ENCODE results near the gene ABR. TPM values are rescaled to one million over a fixed set of nuclear protein-coding genes. Genes with fewer than 3 reads are reported as not detected.

Gene ABR
- total and polyA plus RNA-seq, 4 donors, result 2.7 to 12.9 (median 6.8) TPM

- no peak overlapping the region for H3K9ac ChIP-seq (ENCODE audit: low read depth in 1 of 2, low read length in 2 of 2)
- H3K36me3 ChIP-seq (ENCODE audit: control insufficient read depth in 4 of 4, insufficient read depth in 3 of 4, low read depth in 1 of 4, low read length in 3 of 4), result no peaks in the 10 kb centered on the region
- no peaks in the 10 kb centered on the region for H3K27me3 ChIP-seq (ENCODE audit: control insufficient read depth in 4 of 4, insufficient read depth in 4 of 4, low read length in 3 of 4)
- no peak for TF ChIP-seq NR2F2 (IDR thresholded peaks at IDR 0.05)
- TF ChIP-seq CTCF (IDR thresholded peaks at IDR 0.05; ENCODE audit: low read depth, low read length, missing input control), result no peak
- TF ChIP-seq RAD21 (IDR thresholded peaks at IDR 0.05), result no peak
- TF ChIP-seq, protein P1, sequence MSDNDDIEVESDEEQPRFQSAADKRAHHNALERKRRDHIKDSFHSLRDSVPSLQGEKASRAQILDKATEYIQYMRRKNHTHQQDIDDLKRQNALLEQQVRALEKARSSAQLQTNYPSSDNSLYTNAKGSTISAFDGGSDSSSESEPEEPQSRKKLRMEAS (IDR thresholded peaks at IDR 0.05), result no peak
- TF ChIP-seq, protein P2, sequence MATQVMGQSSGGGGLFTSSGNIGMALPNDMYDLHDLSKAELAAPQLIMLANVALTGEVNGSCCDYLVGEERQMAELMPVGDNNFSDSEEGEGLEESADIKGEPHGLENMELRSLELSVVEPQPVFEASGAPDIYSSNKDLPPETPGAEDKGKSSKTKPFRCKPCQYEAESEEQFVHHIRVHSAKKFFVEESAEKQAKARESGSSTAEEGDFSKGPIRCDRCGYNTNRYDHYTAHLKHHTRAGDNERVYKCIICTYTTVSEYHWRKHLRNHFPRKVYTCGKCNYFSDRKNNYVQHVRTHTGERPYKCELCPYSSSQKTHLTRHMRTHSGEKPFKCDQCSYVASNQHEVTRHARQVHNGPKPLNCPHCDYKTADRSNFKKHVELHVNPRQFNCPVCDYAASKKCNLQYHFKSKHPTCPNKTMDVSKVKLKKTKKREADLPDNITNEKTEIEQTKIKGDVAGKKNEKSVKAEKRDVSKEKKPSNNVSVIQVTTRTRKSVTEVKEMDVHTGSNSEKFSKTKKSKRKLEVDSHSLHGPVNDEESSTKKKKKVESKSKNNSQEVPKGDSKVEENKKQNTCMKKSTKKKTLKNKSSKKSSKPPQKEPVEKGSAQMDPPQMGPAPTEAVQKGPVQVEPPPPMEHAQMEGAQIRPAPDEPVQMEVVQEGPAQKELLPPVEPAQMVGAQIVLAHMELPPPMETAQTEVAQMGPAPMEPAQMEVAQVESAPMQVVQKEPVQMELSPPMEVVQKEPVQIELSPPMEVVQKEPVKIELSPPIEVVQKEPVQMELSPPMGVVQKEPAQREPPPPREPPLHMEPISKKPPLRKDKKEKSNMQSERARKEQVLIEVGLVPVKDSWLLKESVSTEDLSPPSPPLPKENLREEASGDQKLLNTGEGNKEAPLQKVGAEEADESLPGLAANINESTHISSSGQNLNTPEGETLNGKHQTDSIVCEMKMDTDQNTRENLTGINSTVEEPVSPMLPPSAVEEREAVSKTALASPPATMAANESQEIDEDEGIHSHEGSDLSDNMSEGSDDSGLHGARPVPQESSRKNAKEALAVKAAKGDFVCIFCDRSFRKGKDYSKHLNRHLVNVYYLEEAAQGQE (IDR thresholded peaks at IDR 0.05), result no peak
- no peak for TF ChIP-seq FOXA1 (IDR thresholded peaks at IDR 0.05)
- no peak for TF ChIP-seq EGR1 (IDR thresholded peaks at IDR 0.05; ENCODE audit: low read depth in 2 of 2)
- TF ChIP-seq, protein P3, sequence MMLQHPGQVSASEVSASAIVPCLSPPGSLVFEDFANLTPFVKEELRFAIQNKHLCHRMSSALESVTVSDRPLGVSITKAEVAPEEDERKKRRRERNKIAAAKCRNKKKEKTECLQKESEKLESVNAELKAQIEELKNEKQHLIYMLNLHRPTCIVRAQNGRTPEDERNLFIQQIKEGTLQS (IDR thresholded peaks at IDR 0.05), result no peak
- no peak for TF ChIP-seq JUND (IDR thresholded peaks at IDR 0.05)
- no peak for TF ChIP-seq FOXA2 (IDR thresholded peaks at IDR 0.05)
- no peak for TF ChIP-seq ZBTB33 (IDR thresholded peaks at IDR 0.05)
- no peak for TF ChIP-seq HNF4A (conservative IDR thresholded peaks at IDR 0.05)
- TF ChIP-seq RXRA (IDR thresholded peaks at IDR 0.05), result no peak
- DNase-seq (ENCODE audit: low spot score), result no peak
- H3K4me1 ChIP-seq (ENCODE audit: control insufficient read depth in 4 of 4, insufficient read depth in 4 of 4, low read length in 3 of 4), result peaks cover 0 to 4% (median 0%) of the 10 kb centered on the region in 4 donors
- no peak overlapping the region for H3K27ac ChIP-seq (ENCODE audit: low read depth in 1 of 2, low read length in 2 of 2)
- H3K4me3 ChIP-seq (ENCODE audit: low read depth in 1 of 3, low read length in 3 of 3), result no peak overlapping the region
- no peaks in the 10 kb centered on the region for H3K9me3 ChIP-seq (ENCODE audit: control insufficient read depth in 4 of 4, low read length in 3 of 4)
- 91% methylated on average over 17 of the region's 17 CpGs for WGBS
These were observed 158.6 kb downstream of the ABR start for GRCh38 chr17:1021147-1021546.

GRCh38 chr17:1019451-1019850, 160.3 kb downstream of the ABR start:
- H3K27me3 ChIP-seq (ENCODE audit: control insufficient read depth in 4 of 4, insufficient read depth in 4 of 4, low read length in 3 of 4), result no peaks in the 10 kb centered on the region
- H3K9me3 ChIP-seq (ENCODE audit: control insufficient read depth in 4 of 4, low read length in 3 of 4), result no peaks in the 10 kb centered on the region
- H3K4me1 ChIP-seq (ENCODE audit: control insufficient read depth in 4 of 4, insufficient read depth in 4 of 4, low read length in 3 of 4), result peaks cover 0 to 4% (median 0%) of the 10 kb centered on the region in 4 donors
- no peak overlapping the region for H3K9ac ChIP-seq (ENCODE audit: low read depth in 1 of 2, low read length in 2 of 2)
- no peak for DNase-seq (ENCODE audit: low spot score)
- no peak overlapping the region for H3K27ac ChIP-seq (ENCODE audit: low read depth in 1 of 2, low read length in 2 of 2)
- H3K36me3 ChIP-seq (ENCODE audit: control insufficient read depth in 4 of 4, insufficient read depth in 3 of 4, low read depth in 1 of 4, low read length in 3 of 4), result no peaks in the 10 kb centered on the region
- no peak overlapping the region for H3K4me3 ChIP-seq (ENCODE audit: low read depth in 1 of 3, low read length in 3 of 3)
- 59% methylated on average over 10 of the region's 10 CpGs for WGBS
- no peak for TF ChIP-seq SP1 (IDR thresholded peaks at IDR 0.05)
- TF ChIP-seq YY1 (IDR thresholded peaks at IDR 0.05), result no peak
- no peak for TF ChIP-seq EGR1 (IDR thresholded peaks at IDR 0.05; ENCODE audit: low read depth in 2 of 2)
- no peak for TF ChIP-seq JUND (IDR thresholded peaks at IDR 0.05)
- no peak for TF ChIP-seq FOXA2 (IDR thresholded peaks at IDR 0.05)
- TF ChIP-seq, protein P1 (IDR thresholded peaks at IDR 0.05), result no peak
- TF ChIP-seq GABPA (IDR thresholded peaks at IDR 0.05 in 1 of 2, conservative IDR thresholded peaks at IDR 0.05 in 1 of 2), result no peak
- no peak for TF ChIP-seq CTCF (IDR thresholded peaks at IDR 0.05; ENCODE audit: low read depth, low read length, missing input control)
- no peak for TF ChIP-seq HNF4G (IDR thresholded peaks at IDR 0.05)
- no peak for TF ChIP-seq FOXA1 (IDR thresholded peaks at IDR 0.05)
- no peak for TF ChIP-seq TAF1 (conservative IDR thresholded peaks at IDR 0.05)
- no peak for TF ChIP-seq RXRA (IDR thresholded peaks at IDR 0.05)
- TF ChIP-seq HNF4A (conservative IDR thresholded peaks at IDR 0.05), result no peak
- TF ChIP-seq RAD21 (IDR thresholded peaks at IDR 0.05), result no peak
- no peak for TF ChIP-seq ZBTB33 (IDR thresholded peaks at IDR 0.05)

Data from liver (tissue), 9 donors.